IMR-90 (cell line): Measurements from ENCODE around the gene AFAP1L2.

Experiments
- CHD1 ChIP-seq: IDR thresholded peaks from 2 replicates; pipeline ENCODE4 v1.6.1; 2012; ENCODE audit warnings: low read depth, low read length, improper control_type of control experiment
- CTCF ChIP-seq: conservative IDR thresholded peaks from 2 replicates; pipeline ENCODE4 v1.5.1; 2012; ENCODE audit warnings: mild to moderate bottlenecking, low read depth, low read length, improper control_type of control experiment
- MXI1 ChIP-seq: IDR thresholded peaks from 2 replicates; pipeline ENCODE4 v1.6.1; 2012; ENCODE audit warnings: low read depth, mild to moderate bottlenecking, low read length, moderate library complexity, borderline replicate concordance
- RAD21 ChIP-seq: IDR thresholded peaks from 2 replicates; pipeline ENCODE4 v1.6.1; 2012; ENCODE audit warnings: low read length, improper control_type of control experiment
- SMC3 ChIP-seq: fragments of 150-350 bp; IDR thresholded peaks from 2 replicates; pipeline ENCODE4 v1.6.1; 2016; ENCODE audit warnings: low read depth, mild to moderate bottlenecking, antibody characterized with exemption, low read length, moderate library complexity

DNA sequence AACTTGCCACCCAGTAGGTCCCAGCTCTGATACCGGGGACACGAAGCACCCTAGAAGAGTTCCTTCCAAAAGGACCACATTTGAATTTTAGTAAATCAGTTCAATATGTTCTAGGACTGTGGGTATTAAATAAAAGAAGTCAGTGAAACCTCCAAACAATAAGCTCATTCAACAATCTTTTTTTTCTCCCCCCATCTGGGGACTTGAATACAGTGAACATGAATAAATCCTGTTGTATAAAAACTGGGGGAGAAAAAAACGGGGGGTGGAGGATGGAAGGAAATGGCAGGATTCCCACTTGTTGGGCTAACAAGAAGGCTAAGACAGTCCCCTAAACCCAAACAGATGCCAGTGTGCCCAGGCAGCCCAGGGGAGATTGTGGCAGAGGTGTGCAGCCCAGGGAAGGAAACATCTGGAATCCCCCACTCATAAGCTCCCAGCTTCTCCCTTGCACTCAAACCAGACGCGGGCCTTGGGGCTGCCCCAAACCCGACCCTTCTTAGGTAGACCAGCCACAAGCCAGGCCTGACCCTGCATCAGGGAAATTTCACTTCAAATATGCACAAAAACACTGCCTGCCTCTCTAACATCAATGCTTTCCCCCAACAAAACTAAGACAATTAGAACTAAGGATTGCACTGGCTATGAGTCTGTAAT is 8.8 kb downstream of the AFAP1L2 start:
- TF ChIP-seq CTCF (no peak), SMC3 (no peak), CHD1 (no peak), RAD21 (no peak), MXI1 (no peak)
